ENCODE measurements around the gene MORC1. TPM values are rescaled to one million over a fixed set of nuclear protein-coding genes. Genes with fewer than 3 reads are reported as not detected.
"Not testable (repeated sequence)": the region's sequence is repeated elsewhere in the genome, so short reads cannot be mapped to it uniquely, and the experiment has no call there.

MORC1 gene
- total and polyA plus RNA-seq, 3 experiments from 2014 or later, result not detected

GRCh38 chr3:109098079-109098644, 19.8 kb downstream of the MORC1 start:
- no peaks in the 10 kb centered on the region for H3K4me1 Mint-ChIP-seq
- H3K27ac Mint-ChIP-seq, result no peak overlapping the region
- DNase-seq, result no peak
- H3K36me3 Mint-ChIP-seq, result no peaks in the 10 kb centered on the region
- Histone ChIP-seq H3K4me1 (ENCODE audit: insufficient read depth, low read length) (no peaks in the 10 kb centered on the region), H3K36me3 (ENCODE audit: insufficient read depth, low read length) (no peaks in the 10 kb centered on the region), H3K4me3 (ENCODE audit: low read length) (no peak overlapping the region), H3K27me3 (ENCODE audit: insufficient read depth, low read length, poor library complexity, severe bottlenecking) (no peaks in the 10 kb centered on the region), H3K9me3 (ENCODE audit: low read length) (no peaks in the 10 kb centered on the region), H3K27ac (ENCODE audit: low read depth, low read length) (no peak overlapping the region)
- no peaks in the 10 kb centered on the region for H3K9me3 Mint-ChIP-seq
- ChIA-PET CTCF (interaction anchor here (1.2 kb wide), 1 partner anchor 11 kb away, joined by 5 read pairs; no protein-coding TSS in a partner anchor), POLR2A (no interaction called here)
- peaks cover 3 to 5% of the 10 kb centered on the region in 2 donors for H3K27me3 Mint-ChIP-seq
- no peak overlapping the region for H3K4me3 Mint-ChIP-seq

- Histone ChIP-seq H3K27ac (ENCODE audit: low read depth, low read length) (no peak overlapping the region), H3K27me3 (ENCODE audit: insufficient read depth, low read length, poor library complexity, severe bottlenecking) (no peaks in the 10 kb centered on the region), H3K36me3 (ENCODE audit: insufficient read depth, low read length) (no peaks in the 10 kb centered on the region), H3K9me3 (ENCODE audit: low read length) (no peaks in the 10 kb centered on the region), H3K4me1 (ENCODE audit: insufficient read depth, low read length) (no peaks in the 10 kb centered on the region), H3K4me3 (ENCODE audit: low read length) (no peak overlapping the region)
- no peak overlapping the region for H3K4me3 Mint-ChIP-seq
- CTCF ChIA-PET, result no interaction called here
- H3K27me3 Mint-ChIP-seq, result peaks cover 4 to 7% of the 10 kb centered on the region in 2 donors
- H3K9me3 Mint-ChIP-seq, result no peaks in the 10 kb centered on the region
- no peak overlapping the region for H3K27ac Mint-ChIP-seq
- POLR2A ChIA-PET, result no interaction called here
- DNase-seq, result no peak
- no peaks in the 10 kb centered on the region for H3K36me3 Mint-ChIP-seq
- H3K4me1 Mint-ChIP-seq, result no peaks in the 10 kb centered on the region
Observed at GRCh38 chr3:109095166-109095565, 22.8 kb downstream of the MORC1 start.

- Mint-ChIP-seq H3K4me3 (no peak overlapping the region), H3K9me3 (no peaks in the 10 kb centered on the region)
- no peak for DNase-seq
Observed at GRCh38 chr3:109093561-109093960, 24.4 kb downstream of the MORC1 start.

DNA sequence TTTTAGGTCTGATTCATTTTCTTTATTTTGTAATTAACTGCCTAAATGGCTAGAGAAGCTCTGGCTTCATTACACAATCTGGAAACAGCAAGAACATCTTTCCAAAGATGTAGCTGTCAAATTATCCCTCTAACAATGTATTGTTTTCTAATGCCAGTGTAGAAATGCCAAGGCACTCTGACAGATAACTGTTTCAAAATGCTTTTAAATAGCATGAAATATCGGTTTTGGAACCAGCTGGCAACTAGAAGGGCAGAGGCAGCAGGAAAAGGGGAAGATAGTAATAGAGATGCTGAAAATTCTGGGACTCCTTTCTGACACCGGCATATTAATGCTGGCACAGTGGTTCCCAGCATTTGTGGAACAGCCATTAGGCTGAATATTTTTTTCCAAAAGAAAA, 26.1 kb downstream of the MORC1 start:
- H3K4me3 Mint-ChIP-seq, result no peak overlapping the region
- no peaks in the 10 kb centered on the region for H3K4me1 Mint-ChIP-seq
- Histone ChIP-seq H3K9me3 (ENCODE audit: low read length) (no peaks in the 10 kb centered on the region), H3K27me3 (ENCODE audit: insufficient read depth, low read length, poor library complexity, severe bottlenecking) (no peaks in the 10 kb centered on the region), H3K36me3 (ENCODE audit: insufficient read depth, low read length) (no peaks in the 10 kb centered on the region), H3K4me1 (ENCODE audit: insufficient read depth, low read length) (no peaks in the 10 kb centered on the region), H3K27ac (ENCODE audit: low read depth, low read length) (no peak overlapping the region), H3K4me3 (ENCODE audit: low read length) (no peak overlapping the region)
- no peaks in the 10 kb centered on the region for H3K9me3 Mint-ChIP-seq
- no peak overlapping the region for H3K27ac Mint-ChIP-seq
- ChIA-PET POLR2A (no interaction called here), CTCF (no interaction called here)
- no peaks in the 10 kb centered on the region for H3K36me3 Mint-ChIP-seq
- H3K27me3 Mint-ChIP-seq, result peaks cover 2 to 27% of the 10 kb centered on the region in 2 donors
- DNase-seq, result no peak

More at GRCh38 chr3:109093561-109093960, 24.4 kb downstream of the MORC1 start:
- H3K9me3 ChIP-seq (ENCODE audit: low read length), result no peaks in the 10 kb centered on the region
- H3K4me1 ChIP-seq (ENCODE audit: insufficient read depth, low read length), result no peaks in the 10 kb centered on the region
- no peak overlapping the region for H3K4me3 ChIP-seq (ENCODE audit: low read length)
- Mint-ChIP-seq H3K27ac (no peak overlapping the region), H3K4me1 (no peaks in the 10 kb centered on the region), H3K27me3 (peaks cover 5 to 14% of the 10 kb centered on the region in 2 donors), H3K36me3 (no peaks in the 10 kb centered on the region)
- H3K27me3 ChIP-seq (ENCODE audit: insufficient read depth, low read length, poor library complexity, severe bottlenecking), result no peaks in the 10 kb centered on the region
- H3K27ac ChIP-seq (ENCODE audit: low read depth, low read length), result no peak overlapping the region
- ChIA-PET CTCF (no interaction called here), POLR2A (no interaction called here)
- H3K36me3 ChIP-seq (ENCODE audit: insufficient read depth, low read length), result no peaks in the 10 kb centered on the region

GRCh38 chr3:109089265-109089664, 28.7 kb downstream of the MORC1 start:
- CTCF ChIA-PET, result no interaction called here
- Histone ChIP-seq H3K4me3 (ENCODE audit: low read length) (no peak overlapping the region), H3K27ac (ENCODE audit: low read depth, low read length) (no peak overlapping the region), H3K27me3 (ENCODE audit: insufficient read depth, low read length, poor library complexity, severe bottlenecking) (no peaks in the 10 kb centered on the region), H3K4me1 (ENCODE audit: insufficient read depth, low read length) (no peaks in the 10 kb centered on the region), H3K36me3 (ENCODE audit: insufficient read depth, low read length) (no peaks in the 10 kb centered on the region), H3K9me3 (ENCODE audit: low read length) (no peaks in the 10 kb centered on the region)
- Mint-ChIP-seq H3K36me3 (no peaks in the 10 kb centered on the region), H3K27ac (no peak overlapping the region), H3K27me3 (peaks cover 3 to 44% of the 10 kb centered on the region in 2 donors), H3K4me3 (no peak overlapping the region), H3K4me1 (no peaks in the 10 kb centered on the region), H3K9me3 (peaks cover 0 to 2% (median 0%) of the 10 kb centered on the region in 5 donors)
- POLR2A ChIA-PET, result no interaction called here
- no peak for DNase-seq

DNA sequence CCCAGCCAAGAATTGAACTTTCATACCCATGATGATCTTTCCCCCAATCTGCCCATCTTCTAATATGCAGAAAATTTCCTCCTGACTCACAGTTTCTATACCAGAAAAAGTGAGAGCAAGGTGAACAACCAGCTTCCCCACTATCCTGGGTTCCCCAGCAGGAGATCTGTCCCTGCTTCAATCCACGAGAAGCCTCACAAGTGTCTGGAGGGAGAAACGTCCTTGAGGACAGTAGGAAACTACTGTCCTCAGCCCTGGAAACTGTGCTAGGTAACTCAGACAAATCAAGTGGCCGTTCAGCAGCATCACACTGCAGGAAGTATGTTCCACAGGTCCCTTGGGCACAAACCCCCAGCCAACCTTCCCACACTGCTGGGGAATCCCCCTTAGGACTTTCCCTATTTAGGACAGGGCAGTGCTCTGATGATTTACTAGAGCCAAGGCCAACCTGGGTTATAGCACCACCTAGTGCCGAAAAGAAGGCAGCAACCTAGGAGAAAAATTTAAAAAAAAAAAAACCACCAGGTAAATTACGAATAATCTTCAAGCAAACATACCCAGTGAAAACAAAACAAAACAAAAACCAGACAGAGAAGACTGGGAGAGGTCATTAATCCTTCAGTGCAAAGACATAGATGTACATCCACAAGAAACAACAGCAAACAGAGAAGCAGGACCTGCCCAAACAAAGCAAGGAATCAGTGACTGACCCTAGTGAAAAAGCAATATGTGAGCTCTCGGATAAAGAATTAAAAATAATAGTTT, 36.0 kb downstream of the MORC1 start:
- CTCF ChIA-PET, result interaction anchor here (0.7 kb wide), 1 partner anchor 283 kb away, joined by 3 read pairs; no protein-coding TSS in a partner anchor
- Mint-ChIP-seq H3K9me3 (peaks cover 9 to 16% (median 12%) of the 10 kb centered on the region in 5 donors), H3K4me1 (no peaks in the 10 kb centered on the region), H3K4me3 (no peak overlapping the region), H3K27ac (peak overlapping the region in 1 of 8 donors; percentile 4), H3K27me3 (peaks cover 13 to 44% of the 10 kb centered on the region in 2 donors), H3K36me3 (peaks cover 0 to 9% (median 0%) of the 10 kb centered on the region in 3 donors)
- H3K27ac ChIP-seq (ENCODE audit: low read depth, low read length), result no peak overlapping the region
- H3K4me1 ChIP-seq (ENCODE audit: insufficient read depth, low read length), result no peaks in the 10 kb centered on the region
- no peak for DNase-seq
- POLR2A ChIA-PET, result no interaction called here
- no peaks in the 10 kb centered on the region for H3K27me3 ChIP-seq (ENCODE audit: insufficient read depth, low read length, poor library complexity, severe bottlenecking)
- H3K9me3 ChIP-seq (ENCODE audit: low read length), result no peaks in the 10 kb centered on the region
- H3K36me3 ChIP-seq (ENCODE audit: insufficient read depth, low read length), result no peaks in the 10 kb centered on the region
- no peak overlapping the region for H3K4me3 ChIP-seq (ENCODE audit: low read length)

DNA sequence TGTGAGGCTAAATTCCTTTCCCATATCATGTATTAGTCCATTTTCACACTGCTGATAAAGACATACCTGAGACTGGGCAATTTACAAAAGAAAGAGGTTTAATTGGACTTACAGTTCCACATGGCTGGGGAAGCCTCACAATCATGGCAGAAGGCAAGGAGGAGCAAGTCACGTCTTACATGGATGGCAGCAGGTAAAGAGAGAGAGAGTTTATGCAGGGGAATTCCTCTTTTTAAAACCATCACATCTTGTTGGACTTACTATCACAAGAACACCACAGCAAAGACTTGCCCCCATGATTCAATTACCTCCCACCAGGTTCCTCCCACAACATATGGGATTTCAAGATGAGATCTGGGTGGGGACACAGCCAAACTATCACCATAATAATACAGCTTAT, 37.8 kb downstream of the MORC1 start:
- H3K27me3 ChIP-seq (ENCODE audit: insufficient read depth, low read length, poor library complexity, severe bottlenecking); H3K36me3 ChIP-seq (ENCODE audit: insufficient read depth, low read length); H3K4me1 Mint-ChIP-seq; H3K27ac ChIP-seq (ENCODE audit: low read depth, low read length); H3K36me3 Mint-ChIP-seq; H3K9me3 ChIP-seq (ENCODE audit: low read length); POLR2A ChIA-PET; DNase-seq; CTCF ChIA-PET; H3K4me3 ChIP-seq (ENCODE audit: low read length); H3K4me3 Mint-ChIP-seq; H3K4me1 ChIP-seq (ENCODE audit: insufficient read depth, low read length); H3K27ac Mint-ChIP-seq: not testable (repeated sequence)
- Mint-ChIP-seq H3K9me3 (peaks cover 9 to 16% (median 12%) of the 10 kb centered on the region in 5 donors), H3K27me3 (peaks cover 14 to 47% of the 10 kb centered on the region in 2 donors)

DNA sequence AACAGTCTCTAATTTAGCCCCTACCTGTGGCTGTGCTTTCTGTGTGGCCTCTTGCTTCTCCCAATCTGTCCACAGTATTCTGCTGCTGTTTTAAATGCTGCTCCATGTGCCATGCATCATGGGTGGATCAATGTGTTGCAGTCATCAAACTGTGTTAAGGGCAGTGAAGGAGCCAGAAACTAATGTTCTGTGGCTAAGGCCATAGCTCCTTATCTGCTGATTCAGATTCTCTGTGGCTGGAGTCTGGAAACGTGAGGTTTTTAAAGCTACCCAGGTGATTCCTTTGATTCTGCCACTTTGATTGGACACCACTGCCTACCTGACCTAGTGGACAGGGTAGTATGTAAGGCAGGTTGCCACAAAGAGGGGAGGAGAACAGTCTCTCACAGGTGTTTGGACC, 44.8 kb downstream of the MORC1 start:
- H3K4me3 Mint-ChIP-seq, result no peak overlapping the region
- no peak overlapping the region for H3K27ac Mint-ChIP-seq
- Histone ChIP-seq H3K4me1 (ENCODE audit: insufficient read depth, low read length) (no peaks in the 10 kb centered on the region), H3K27ac (ENCODE audit: low read depth, low read length) (no peak overlapping the region), H3K9me3 (ENCODE audit: low read length) (no peaks in the 10 kb centered on the region), H3K4me3 (ENCODE audit: low read length) (no peak overlapping the region), H3K27me3 (ENCODE audit: insufficient read depth, low read length, poor library complexity, severe bottlenecking) (no peaks in the 10 kb centered on the region), H3K36me3 (ENCODE audit: insufficient read depth, low read length) (no peaks in the 10 kb centered on the region)
- H3K27me3 Mint-ChIP-seq, result peaks cover 13 to 50% of the 10 kb centered on the region in 2 donors
- H3K4me1 Mint-ChIP-seq, result peaks cover 4 to 11% (median 6%) of the 10 kb centered on the region in 3 donors
- H3K36me3 Mint-ChIP-seq, result peaks cover 0 to 1% (median 0%) of the 10 kb centered on the region in 3 donors
- POLR2A ChIA-PET, result no interaction called here
- CTCF ChIA-PET, result no interaction called here
- no peaks in the 10 kb centered on the region for H3K9me3 Mint-ChIP-seq
- DNase-seq, result no peak

Data from CD8-positive, alpha-beta memory T cell (primary cell).